Gastrocnemius medialis (tissue), 4 donors: ENCODE measurements around the gene ZNF32.

Experiments
- CTCF ChIP-seq, 5 experiments: fragments of 450-650 bp in 3 of 5; fragments of 200-600 bp in 2 of 5; sonication (generic) in 2 of 5; IDR thresholded peaks in 4 of 5; conservative IDR thresholded peaks in 1 of 5; 1 replicate in 4 of 5; 2 replicates in 1 of 5; pipeline ENCODE4 v1.5.1; 2016 to 2019; ENCODE audit warnings: antibody characterized with exemption in 5 of 5, mild to moderate bottlenecking in 3 of 5, moderate library complexity in 3 of 5
- POLR2A ChIP-seq, 2 donors: fragments of 450-650 bp; IDR thresholded peaks; one replicate each; pipeline ENCODE4 v1.6.1; 2017; ENCODE audit warnings: antibody characterized with exemption in 2 of 2, mild to moderate bottlenecking in 2 of 2, moderate library complexity in 2 of 2

GRCh38 chr10:43693602-43694001 is 44.9 kb upstream of the ZNF32 start:
- TF ChIP-seq CTCF (IDR thresholded peaks at IDR 0.05 in 4 of 5, conservative IDR thresholded peaks at IDR 0.05 in 1 of 5) (no peak), POLR2A (IDR thresholded peaks at IDR 0.05) (no peak)
